NCI-H146 treated with DMSO at 0.1 percent for 48 hours (cell line): ENCODE results near the gene FOXJ3.

Source experiments
- DNase-seq: peaks from one replicate; lab custom pipeline; 2025; ENCODE audit not compliant: unreplicated experiment; lab: John Stamatoyannopoulos, UW

Gene FOXJ3

GRCh38 chr1:42195841-42196240, 139.2 kb downstream of the FOXJ3 start:
- no peak for DNase-seq

GRCh38 chr1:42192106-42192505, 142.9 kb downstream of the FOXJ3 start:
- DNase-seq: no peak

GRCh38 chr1:42191319-42191718, 143.7 kb downstream of the FOXJ3 start:
- DNase-seq: no peak

GRCh38 chr1:42189931-42190853, 144.8 kb downstream of the FOXJ3 start:
- DNase-seq: no peak

GRCh38 chr1:42186152-42186551, 148.9 kb downstream of the FOXJ3 start:
- no peak for DNase-seq

- no peak for DNase-seq
These were observed 150.4 kb downstream of the FOXJ3 start for GRCh38 chr1:42184616-42185015.

- no peak for DNase-seq
These were observed 151.1 kb downstream of the FOXJ3 start for GRCh38 chr1:42183957-42184268.

- no peak for DNase-seq
These were observed 151.7 kb downstream of the FOXJ3 start for GRCh38 chr1:42183210-42183956.

- DNase-seq: no peak
These were observed 153.3 kb downstream of the FOXJ3 start for GRCh38 chr1:42181687-42182086.

GRCh38 chr1:42179900-42180329, 155.1 kb downstream of the FOXJ3 start:
- no peak for DNase-seq

GRCh38 chr1:42179275-42179674, 155.8 kb downstream of the FOXJ3 start:
- DNase-seq: no peak

GRCh38 chr1:42178249-42178648, 156.8 kb downstream of the FOXJ3 start:
- DNase-seq: no peak

- peak; percentile 23 for DNase-seq
These were observed 157.5 kb downstream of the FOXJ3 start for GRCh38 chr1:42177541-42177981.

GRCh38 chr1:42176902-42177519, 158.0 kb downstream of the FOXJ3 start:
- DNase-seq: peak; percentile 34

- no peak for DNase-seq
These were observed 159.6 kb downstream of the FOXJ3 start for GRCh38 chr1:42175314-42176054.

- DNase-seq: no peak
These were observed 160.9 kb downstream of the FOXJ3 start for GRCh38 chr1:42173961-42174735.

GRCh38 chr1:42173155-42173933, 161.7 kb downstream of the FOXJ3 start:
- DNase-seq: no peak

- DNase-seq: no peak
These were observed 162.5 kb downstream of the FOXJ3 start for GRCh38 chr1:42172381-42173133.
